Renal cortex interstitium (tissue), 11 donors: ENCODE measurements around the gene RPP40. TPM values are rescaled to one million over a fixed set of nuclear protein-coding genes. Genes with fewer than 3 reads are reported as not detected.
A peak's percentile ranks its signal among the peaks of the same experiment; 100 is the strongest.

ENCODE experiments used
- DNase-seq, 11 donors: peaks; one replicate each; pipeline ENCODE4 v3.0.0-alpha.2; 2013; ENCODE audit warnings: low read depth in 9 of 11, low spot score in 4 of 11; ENCODE audit errors: extremely low read depth in 1 of 11
- polyA plus RNA-seq, 3 donors: library from polyadenylated mRNA; unstranded; fragments of 120-200 nt; gene quantifications; one replicate each; pipeline ENCODE4 v1.2.1, GENCODE V29; 2013; ENCODE audit not compliant: insufficient read length in 3 of 3

Gene RPP40
- polyA plus RNA-seq, 3 donors = 10.3 to 15.9 (median 13.2) TPM

- DNase-seq = no peak
Measured at GRCh38 chr6:4977468-4977867, 26.4 kb downstream of the RPP40 start.

GRCh38 chr6:4975506-4975905 is 28.3 kb downstream of the RPP40 start:
- DNase-seq = no peak

GRCh38 chr6:4974962-4975361 is 28.9 kb downstream of the RPP40 start:
- DNase-seq = no peak

GRCh38 chr6:4973982-4974745 is 29.7 kb downstream of the RPP40 start:
- peak in 8 of 11 donors; percentile 34 to 60 (median 46) for DNase-seq

GRCh38 chr6:4973415-4973814 is 30.4 kb downstream of the RPP40 start:
- DNase-seq = no peak

GRCh38 chr6:4972438-4972837 is 31.4 kb downstream of the RPP40 start:
- no peak for DNase-seq

- no peak for DNase-seq
Measured at GRCh38 chr6:4971851-4972250, 32.0 kb downstream of the RPP40 start.

GRCh38 chr6:4970739-4971395 is 33.0 kb downstream of the RPP40 start:
- DNase-seq = no peak

GRCh38 chr6:4969609-4970285 is 34.1 kb downstream of the RPP40 start:
- DNase-seq = no peak

GRCh38 chr6:4967301-4968030 is 36.4 kb downstream of the RPP40 start:
- DNase-seq = no peak

- no peak for DNase-seq
Measured at GRCh38 chr6:4965562-4966389, 38.1 kb downstream of the RPP40 start.

GRCh38 chr6:4964675-4965561 is 38.9 kb downstream of the RPP40 start:
- no peak for DNase-seq

- DNase-seq = no peak
Measured at GRCh38 chr6:4962905-4963304, 40.9 kb downstream of the RPP40 start.

GRCh38 chr6:4961322-4962168 is 42.3 kb downstream of the RPP40 start:
- DNase-seq = no peak

GRCh38 chr6:4958624-4959023 is 45.2 kb downstream of the RPP40 start:
- DNase-seq = no peak

- no peak for DNase-seq
Measured at GRCh38 chr6:4957521-4958231, 46.2 kb downstream of the RPP40 start.
